ENCODE results near the gene CYLD.

CYLD gene

GRCh38 chr16:50844840-50845239 lies 103.0 kb downstream of the CYLD start:
- Histone ChIP-seq H3K4me1 (ENCODE audit: low read length) (0 out of 2 replicates have a peak, but pooled peaks cover 4% of the 10 kb centered on the region), H3K9me3 (ENCODE audit: insufficient read depth, low read length) (no peaks in the 10 kb centered on the region), H2AFZ (ENCODE audit: low read depth, low read length) (no peak overlapping the region), H3K79me2 (ENCODE audit: low read length) (no peaks in the 10 kb centered on the region), H3K4me2 (ENCODE audit: low read length) (no peak overlapping the region), H3K9ac (ENCODE audit: low read length) (no peak overlapping the region), H3K36me3 (replicated peaks; ENCODE audit: low read depth, low read length) (no peaks in the 10 kb centered on the region), H3K27ac (ENCODE audit: low read length) (no peak overlapping the region), H3K27me3 (ENCODE audit: low read depth, low read length) (peaks cover 50% of the 10 kb centered on the region), H4K20me1 (ENCODE audit: insufficient read depth, low read length) (no peaks in the 10 kb centered on the region), H3K4me3 (ENCODE audit: low read length) (no peak overlapping the region)
- no peak for TF ChIP-seq EZH2phosphoT487 (IDR thresholded peaks at IDR 0.05; ENCODE audit: low read depth)
- TF ChIP-seq, protein P1, sequence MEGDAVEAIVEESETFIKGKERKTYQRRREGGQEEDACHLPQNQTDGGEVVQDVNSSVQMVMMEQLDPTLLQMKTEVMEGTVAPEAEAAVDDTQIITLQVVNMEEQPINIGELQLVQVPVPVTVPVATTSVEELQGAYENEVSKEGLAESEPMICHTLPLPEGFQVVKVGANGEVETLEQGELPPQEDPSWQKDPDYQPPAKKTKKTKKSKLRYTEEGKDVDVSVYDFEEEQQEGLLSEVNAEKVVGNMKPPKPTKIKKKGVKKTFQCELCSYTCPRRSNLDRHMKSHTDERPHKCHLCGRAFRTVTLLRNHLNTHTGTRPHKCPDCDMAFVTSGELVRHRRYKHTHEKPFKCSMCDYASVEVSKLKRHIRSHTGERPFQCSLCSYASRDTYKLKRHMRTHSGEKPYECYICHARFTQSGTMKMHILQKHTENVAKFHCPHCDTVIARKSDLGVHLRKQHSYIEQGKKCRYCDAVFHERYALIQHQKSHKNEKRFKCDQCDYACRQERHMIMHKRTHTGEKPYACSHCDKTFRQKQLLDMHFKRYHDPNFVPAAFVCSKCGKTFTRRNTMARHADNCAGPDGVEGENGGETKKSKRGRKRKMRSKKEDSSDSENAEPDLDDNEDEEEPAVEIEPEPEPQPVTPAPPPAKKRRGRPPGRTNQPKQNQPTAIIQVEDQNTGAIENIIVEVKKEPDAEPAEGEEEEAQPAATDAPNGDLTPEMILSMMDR (IDR thresholded peaks at IDR 0.05; ENCODE audit: low read depth, low read length) = no peak

DNA sequence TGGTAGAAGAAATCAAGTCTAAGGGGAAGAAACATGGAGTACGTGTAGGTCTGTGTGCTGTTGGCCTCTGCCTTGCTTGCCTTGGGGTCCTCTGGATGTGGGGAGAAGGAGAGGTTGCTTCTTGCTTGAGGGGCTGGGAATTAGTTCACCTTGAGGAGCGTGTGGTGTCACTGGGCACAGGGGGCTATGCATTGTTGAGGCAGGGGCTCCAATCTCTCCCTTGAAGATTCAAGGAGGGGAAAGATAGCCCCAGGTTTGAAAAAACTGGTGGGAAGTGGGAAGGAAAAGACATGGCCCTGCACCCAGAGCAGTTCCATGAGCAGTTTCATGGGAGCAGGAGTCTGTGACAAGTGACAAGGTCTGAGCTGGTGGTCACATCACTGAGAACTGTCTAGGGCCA lies 103.4 kb downstream of the CYLD start:
- no peaks in the 10 kb centered on the region for H3K36me3 ChIP-seq (replicated peaks; ENCODE audit: low read depth, low read length)
- no peak overlapping the region for H2AFZ ChIP-seq (ENCODE audit: low read depth, low read length)
- 0 out of 2 replicates have a peak, but pooled peaks cover 4% of the 10 kb centered on the region for H3K4me1 ChIP-seq (ENCODE audit: low read length)
- no peaks in the 10 kb centered on the region for H3K79me2 ChIP-seq (ENCODE audit: low read length)
- H3K4me2 ChIP-seq (ENCODE audit: low read length) = no peak overlapping the region
- no peak for TF ChIP-seq EZH2phosphoT487 (IDR thresholded peaks at IDR 0.05; ENCODE audit: low read depth)
- TF ChIP-seq, protein P1 (IDR thresholded peaks at IDR 0.05; ENCODE audit: low read depth, low read length) = no peak
- no peak overlapping the region for H3K4me3 ChIP-seq (ENCODE audit: low read length)
- no peaks in the 10 kb centered on the region for H3K9me3 ChIP-seq (ENCODE audit: insufficient read depth, low read length)
- H4K20me1 ChIP-seq (ENCODE audit: insufficient read depth, low read length) = no peaks in the 10 kb centered on the region
- H3K9ac ChIP-seq (ENCODE audit: low read length) = no peak overlapping the region
- H3K27me3 ChIP-seq (ENCODE audit: low read depth, low read length) = peaks cover 47% of the 10 kb centered on the region
- H3K27ac ChIP-seq (ENCODE audit: low read length) = no peak overlapping the region

- H2AFZ ChIP-seq (ENCODE audit: low read depth, low read length) = no peak overlapping the region
- H3K4me2 ChIP-seq (ENCODE audit: low read length) = no peak overlapping the region
- no peaks in the 10 kb centered on the region for H4K20me1 ChIP-seq (ENCODE audit: insufficient read depth, low read length)
- no peaks in the 10 kb centered on the region for H3K9me3 ChIP-seq (ENCODE audit: insufficient read depth, low read length)
- H3K36me3 ChIP-seq (replicated peaks; ENCODE audit: low read depth, low read length) = no peaks in the 10 kb centered on the region
- H3K4me1 ChIP-seq (ENCODE audit: low read length) = 0 out of 2 replicates have a peak, but pooled peaks cover 3% of the 10 kb centered on the region
- H3K79me2 ChIP-seq (ENCODE audit: low read length) = no peaks in the 10 kb centered on the region
- H3K4me3 ChIP-seq (ENCODE audit: low read length) = no peak overlapping the region
- H3K27ac ChIP-seq (ENCODE audit: low read length) = no peak overlapping the region
- no peak for TF ChIP-seq EZH2phosphoT487 (IDR thresholded peaks at IDR 0.05; ENCODE audit: low read depth)
- TF ChIP-seq, protein P1 (IDR thresholded peaks at IDR 0.05; ENCODE audit: low read depth, low read length) = no peak
- no peak overlapping the region for H3K9ac ChIP-seq (ENCODE audit: low read length)
- peaks cover 49% of the 10 kb centered on the region for H3K27me3 ChIP-seq (ENCODE audit: low read depth, low read length)
Observed at GRCh38 chr16:50846511-50846910, 104.6 kb downstream of the CYLD start.

DNA sequence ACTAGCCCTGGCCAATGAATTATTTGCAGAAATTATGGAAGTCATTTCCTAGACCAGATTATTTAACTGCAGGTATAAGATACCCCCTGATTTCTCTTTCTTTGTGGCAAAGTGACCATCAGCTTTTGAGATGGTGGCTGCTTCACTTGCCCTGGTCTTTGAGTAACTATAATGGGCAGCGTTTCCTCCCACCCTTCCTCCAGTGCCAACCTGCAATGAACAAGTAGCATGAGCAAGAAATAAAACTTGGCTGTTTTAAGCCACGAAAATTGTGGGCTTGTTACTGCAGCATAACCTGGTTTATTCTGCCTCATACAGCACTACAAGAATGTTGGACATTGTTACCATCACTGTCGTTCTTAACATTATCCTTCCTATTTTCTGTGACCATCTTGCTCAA lies 105.3 kb downstream of the CYLD start:
- Histone ChIP-seq H4K20me1 (ENCODE audit: insufficient read depth, low read length) (no peaks in the 10 kb centered on the region), H3K27ac (ENCODE audit: low read length) (no peak overlapping the region), H3K79me2 (ENCODE audit: low read length) (no peaks in the 10 kb centered on the region), H3K27me3 (ENCODE audit: low read depth, low read length) (peaks cover 46% of the 10 kb centered on the region), H3K36me3 (replicated peaks; ENCODE audit: low read depth, low read length) (no peaks in the 10 kb centered on the region), H3K9ac (ENCODE audit: low read length) (no peak overlapping the region), H3K4me3 (ENCODE audit: low read length) (no peak overlapping the region), H3K4me1 (ENCODE audit: low read length) (no peaks in the 10 kb centered on the region), H3K9me3 (ENCODE audit: insufficient read depth, low read length) (no peaks in the 10 kb centered on the region), H3K4me2 (ENCODE audit: low read length) (no peak overlapping the region), H2AFZ (ENCODE audit: low read depth, low read length) (no peak overlapping the region)
- TF ChIP-seq EZH2phosphoT487 (IDR thresholded peaks at IDR 0.05; ENCODE audit: low read depth) = no peak
- TF ChIP-seq, protein P1 (IDR thresholded peaks at IDR 0.05; ENCODE audit: low read depth, low read length) = no peak

All from OCI-LY3 (cell line).